NOMO-1 treated with DMSO at 0.1 percent for 48 hours (cell line): ENCODE measurements around the gene KIAA1614.
A peak's percentile ranks its signal among the peaks of the same experiment; 100 is the strongest.

Source experiments
- DNase-seq: peaks from one replicate; lab custom pipeline; 2025; ENCODE audit not compliant: unreplicated experiment; lab: John Stamatoyannopoulos, UW

KIAA1614 gene

GRCh38 chr1:180923021-180923841 lies 10.5 kb downstream of the KIAA1614 start:
- DNase-seq: no peak

- no peak for DNase-seq
Measured at GRCh38 chr1:180923887-180924286, 11.2 kb downstream of the KIAA1614 start.

GRCh38 chr1:180924939-180925338 lies 12.2 kb downstream of the KIAA1614 start:
- DNase-seq: no peak

GRCh38 chr1:180925471-180926051 lies 12.9 kb downstream of the KIAA1614 start:
- DNase-seq: no peak

GRCh38 chr1:180926164-180926981 lies 13.7 kb downstream of the KIAA1614 start:
- DNase-seq: peak; percentile 18

GRCh38 chr1:180927348-180927747 lies 14.7 kb downstream of the KIAA1614 start:
- no peak for DNase-seq

GRCh38 chr1:180927841-180928240 lies 15.1 kb downstream of the KIAA1614 start:
- DNase-seq: no peak

GRCh38 chr1:180928331-180929230 lies 15.9 kb downstream of the KIAA1614 start:
- DNase-seq: no peak

GRCh38 chr1:180929389-180929788 lies 16.7 kb downstream of the KIAA1614 start:
- DNase-seq: no peak

- no peak for DNase-seq
Measured at GRCh38 chr1:180930687-180931086, 18.0 kb downstream of the KIAA1614 start.

- no peak for DNase-seq
Measured at GRCh38 chr1:180931529-180931928, 18.8 kb downstream of the KIAA1614 start.

GRCh38 chr1:180932378-180932777 lies 19.7 kb downstream of the KIAA1614 start:
- DNase-seq: no peak

GRCh38 chr1:180933141-180933540 lies 20.4 kb downstream of the KIAA1614 start:
- DNase-seq: no peak

GRCh38 chr1:180934563-180934962 lies 21.9 kb downstream of the KIAA1614 start:
- DNase-seq: peak; percentile 91

- no peak for DNase-seq
Measured at GRCh38 chr1:180935326-180936109, 22.8 kb downstream of the KIAA1614 start.

GRCh38 chr1:180936110-180937011 lies 23.7 kb downstream of the KIAA1614 start:
- no peak for DNase-seq

GRCh38 chr1:180937012-180937372 lies 24.3 kb downstream of the KIAA1614 start:
- no peak for DNase-seq

- DNase-seq: no peak
Measured at GRCh38 chr1:180937624-180938225, 25.0 kb downstream of the KIAA1614 start.
